Activated T-cell treated with anti-CD3 and anti-CD28 coated beads, Interleukin-2, amount 50 U/mL, for 4 hours (primary cell): ENCODE data around the gene LHX8. TPM values are rescaled to one million over a fixed set of nuclear protein-coding genes. Genes with fewer than 3 reads are reported as not detected.

Experiments
- ATAC-seq, 2 donors: fragments of 200-7000 bp; cut with Tn5 transposase; one replicate each; pipeline ENCODE4 v1.10.0; 2021
- DNase-seq: peaks from one replicate; pipeline ENCODE4 v3.0.0-alpha.2; 2020
- H3K27me3 Mint-ChIP-seq: one replicate; pipeline ENCODE4 v1.8.0; 2021; ENCODE audit warnings: low read depth, mixed read lengths
- H3K36me3 Mint-ChIP-seq: one replicate; pipeline ENCODE4 v1.8.0; 2022; ENCODE audit warnings: mixed read lengths; ENCODE audit not compliant: insufficient read depth
- H3K4me1 Mint-ChIP-seq: one replicate; pipeline ENCODE4 v1.8.0; 2021; ENCODE audit warnings: low read depth, mixed read lengths
- H3K4me3 Mint-ChIP-seq: one replicate; pipeline ENCODE4 v1.8.0; 2021; ENCODE audit warnings: mild to moderate bottlenecking, moderate library complexity, mixed read lengths
- H3K9me3 Mint-ChIP-seq: one replicate; pipeline ENCODE4 v1.8.0; 2021; ENCODE audit warnings: mixed read lengths
- total RNA-seq, 3 donors: library from RNA; stranded (reverse); gene quantifications; one replicate each; pipeline ENCODE4 v1.2.1, GENCODE V29; 2021

LHX8 gene
- total RNA-seq, 3 donors from 2014 or later: not detected

- Mint-ChIP-seq H3K36me3 (no peaks in the 10 kb centered on the region), H3K4me1 (no peaks in the 10 kb centered on the region), H3K27me3 (no peaks in the 10 kb centered on the region), H3K4me3 (no peak overlapping the region), H3K9me3 (no peaks in the 10 kb centered on the region)
- no peak for ATAC-seq
- no peak for DNase-seq
Measured at GRCh38 chr1:75203415-75204277, 69.5 kb downstream of the LHX8 start.

- no peaks in the 10 kb centered on the region for H3K9me3 Mint-ChIP-seq
- H3K4me3 Mint-ChIP-seq: no peak overlapping the region
- H3K27me3 Mint-ChIP-seq: no peaks in the 10 kb centered on the region
- DNase-seq: no peak
- H3K4me1 Mint-ChIP-seq: no peaks in the 10 kb centered on the region
- ATAC-seq: no peak
- no peaks in the 10 kb centered on the region for H3K36me3 Mint-ChIP-seq
Measured at GRCh38 chr1:75208862-75209261, 74.7 kb downstream of the LHX8 start.
